Stimulated activated CD8-positive, alpha-beta memory T cell treated with anti-CD3 and anti-CD28 coated beads, Interleukin-4, amount 100 ng/mL, for 4 hours (primary cell): ENCODE results near the gene METTL24.
"Not testable (repeated sequence)": the region's sequence is repeated elsewhere in the genome, so short reads cannot be mapped to it uniquely, and the experiment has no call there.

Source experiments
- DNase-seq, 2 donors: peaks; one replicate each; pipeline ENCODE4 v3.0.0-alpha.2; 2020; ENCODE audit warnings: low read depth in 2 of 2, low spot score in 1 of 2

The METTL24 gene

DNA sequence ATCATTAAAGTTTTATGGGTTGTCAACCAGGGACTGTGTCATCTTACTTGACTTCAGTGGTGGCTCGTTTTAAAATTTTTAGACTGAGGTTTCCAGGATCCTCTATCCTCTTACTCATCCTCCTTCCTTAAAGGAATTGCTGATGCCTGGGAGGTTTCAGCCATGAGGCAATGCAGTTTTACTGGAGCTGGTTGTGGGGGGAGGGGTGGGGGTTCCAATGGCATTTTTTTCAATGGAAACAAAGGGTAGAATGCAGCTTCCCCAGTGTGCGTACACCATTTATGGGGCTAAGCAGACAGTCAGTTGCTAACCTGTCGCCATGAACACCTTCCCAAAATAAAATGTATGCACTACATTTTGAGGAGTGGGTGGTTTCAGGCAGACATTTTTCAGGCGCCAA lies 88.0 kb downstream of the METTL24 start:
- no peak for DNase-seq

DNA sequence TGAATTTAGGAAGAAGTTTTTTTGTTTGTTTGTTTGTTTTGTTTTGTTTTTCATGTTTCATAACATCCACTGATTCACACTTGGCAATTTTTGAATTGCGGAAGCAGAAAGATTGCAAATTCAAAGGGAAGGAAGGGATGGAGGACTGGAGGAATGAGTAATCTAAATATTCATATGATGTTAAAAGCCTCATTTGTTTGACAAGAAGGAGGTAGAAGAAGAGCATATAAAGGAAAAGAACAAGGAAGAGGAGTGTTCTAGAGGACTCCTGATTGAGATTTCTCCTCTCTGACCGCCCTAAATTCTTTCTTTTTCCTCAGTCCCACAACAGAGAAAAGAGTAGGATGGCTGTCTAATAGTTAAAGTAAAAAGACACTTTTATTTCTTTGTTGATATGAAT lies 88.5 kb downstream of the METTL24 start:
- DNase-seq: no peak

DNA sequence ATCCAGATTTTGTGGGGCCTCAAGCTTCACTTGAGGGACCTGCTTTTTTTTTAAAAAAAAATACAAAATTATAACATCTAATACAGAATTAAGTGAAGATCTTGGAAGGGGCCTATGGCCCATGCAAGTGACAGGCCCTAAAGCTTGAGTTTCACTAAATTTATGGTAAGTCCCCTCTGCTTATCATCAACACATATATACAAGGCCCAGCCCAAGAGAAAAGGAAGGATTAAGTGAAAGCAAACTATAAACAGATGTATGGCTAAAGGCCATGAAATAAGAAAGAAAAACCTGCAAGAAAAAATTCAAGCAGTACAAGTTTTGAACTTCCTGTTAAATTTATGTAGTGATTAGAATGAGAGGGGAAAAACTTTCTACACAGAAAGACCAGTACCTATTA lies 91.2 kb downstream of the METTL24 start:
- no peak for DNase-seq

DNA sequence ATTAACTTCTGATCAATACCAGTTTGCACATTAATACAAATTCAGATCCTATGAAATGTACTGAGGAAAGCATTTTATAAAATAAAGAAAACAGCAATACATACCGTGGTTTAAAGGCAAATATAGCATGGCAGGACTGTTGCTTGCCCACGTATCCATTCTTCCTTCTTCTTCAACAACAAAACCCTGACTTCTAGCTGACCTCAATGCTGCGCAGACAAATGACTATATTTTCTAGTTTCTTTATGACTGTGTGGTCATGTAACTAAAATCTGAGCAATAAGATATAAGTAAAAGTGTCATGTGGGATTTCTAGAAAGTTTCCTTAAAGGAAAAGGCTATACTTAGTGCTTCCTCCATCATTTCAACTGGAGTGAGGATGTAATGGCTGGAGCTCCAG lies 92.9 kb downstream of the METTL24 start:
- no peak for DNase-seq

DNA sequence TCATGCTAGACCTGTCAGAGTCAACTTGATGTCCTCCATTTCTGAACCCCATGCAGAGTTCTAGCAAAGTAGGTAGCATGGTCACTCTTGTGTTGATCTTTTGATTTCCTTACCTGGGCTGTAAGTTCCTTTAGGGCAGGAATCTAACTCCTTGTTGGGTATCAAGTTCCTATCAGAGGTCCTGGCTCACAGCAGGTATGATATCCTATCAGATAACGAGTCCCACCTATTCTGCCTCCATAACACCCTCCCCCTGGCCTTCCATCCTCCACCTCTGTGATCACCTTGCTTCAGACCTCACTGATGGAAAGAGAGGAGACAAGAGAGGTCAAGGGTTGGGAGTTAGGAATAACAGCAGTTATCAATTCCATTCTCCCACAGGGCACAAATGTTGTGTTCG lies 101.8 kb downstream of the METTL24 start:
- no peak for DNase-seq

DNA sequence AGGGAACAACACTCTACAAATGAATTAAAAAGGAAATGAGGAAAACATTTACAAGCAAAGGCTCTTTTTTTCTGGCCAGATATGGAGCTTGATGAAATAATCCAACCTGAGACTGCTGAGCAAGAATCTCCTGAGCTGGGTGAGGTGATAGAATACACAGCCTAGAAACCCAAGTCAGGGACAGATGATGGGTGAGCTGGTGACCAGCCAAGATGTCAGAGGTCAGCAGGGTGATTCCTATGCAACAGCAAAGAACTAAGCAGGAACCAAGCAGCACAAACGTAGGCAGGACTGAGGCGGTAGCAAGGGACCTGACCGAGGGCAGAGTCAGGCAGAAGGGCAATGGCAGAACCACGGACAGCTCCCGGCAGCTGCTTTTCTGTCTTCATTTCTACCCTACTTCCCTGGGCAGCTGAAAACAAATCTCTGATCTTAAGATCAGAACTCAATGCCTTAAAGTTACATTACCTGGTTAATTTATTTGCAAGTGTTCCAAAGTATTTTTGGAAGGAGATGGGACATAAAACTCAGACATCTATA lies 102.9 kb downstream of the METTL24 start:
- no peak for DNase-seq

DNA sequence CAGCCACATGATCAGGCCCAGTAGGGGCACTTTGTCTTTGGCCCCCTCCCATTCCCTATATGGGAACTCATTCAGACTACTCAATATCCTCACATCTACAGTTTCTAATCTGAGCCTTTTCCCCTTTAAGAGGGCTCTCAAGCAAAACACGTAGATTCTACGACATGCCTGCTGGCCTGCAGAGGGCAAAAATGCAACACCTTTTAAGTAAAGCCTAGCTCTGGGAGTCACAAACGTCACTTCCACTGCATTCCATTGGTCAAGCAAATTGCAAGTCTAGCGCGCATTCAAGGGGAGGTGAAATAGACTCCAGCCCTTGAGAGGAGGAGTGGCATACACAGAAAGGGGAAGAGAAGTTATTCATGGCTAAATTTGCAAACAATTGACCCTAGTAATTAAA lies 107.3 kb downstream of the METTL24 start:
- no peak for DNase-seq

DNA sequence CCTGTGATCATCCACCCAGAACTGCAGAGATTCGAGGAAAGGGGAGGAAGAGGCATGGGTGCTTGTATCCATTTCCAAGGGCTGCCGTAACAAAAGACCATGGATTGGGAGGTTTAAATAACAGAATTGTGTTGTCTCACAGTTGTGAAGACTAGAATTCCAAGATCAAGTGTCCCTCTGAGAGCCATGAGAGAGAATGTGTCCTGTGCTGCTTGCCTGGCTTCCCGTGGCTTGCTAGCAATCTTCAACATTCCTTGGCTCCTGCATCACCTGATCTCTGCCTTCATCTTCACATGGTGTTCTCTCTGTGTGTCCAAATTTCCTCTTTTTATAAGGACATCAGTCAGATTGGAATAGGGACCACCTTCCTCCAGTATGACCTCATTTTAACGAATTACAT lies 108.1 kb downstream of the METTL24 start:
- no peak for DNase-seq

DNA sequence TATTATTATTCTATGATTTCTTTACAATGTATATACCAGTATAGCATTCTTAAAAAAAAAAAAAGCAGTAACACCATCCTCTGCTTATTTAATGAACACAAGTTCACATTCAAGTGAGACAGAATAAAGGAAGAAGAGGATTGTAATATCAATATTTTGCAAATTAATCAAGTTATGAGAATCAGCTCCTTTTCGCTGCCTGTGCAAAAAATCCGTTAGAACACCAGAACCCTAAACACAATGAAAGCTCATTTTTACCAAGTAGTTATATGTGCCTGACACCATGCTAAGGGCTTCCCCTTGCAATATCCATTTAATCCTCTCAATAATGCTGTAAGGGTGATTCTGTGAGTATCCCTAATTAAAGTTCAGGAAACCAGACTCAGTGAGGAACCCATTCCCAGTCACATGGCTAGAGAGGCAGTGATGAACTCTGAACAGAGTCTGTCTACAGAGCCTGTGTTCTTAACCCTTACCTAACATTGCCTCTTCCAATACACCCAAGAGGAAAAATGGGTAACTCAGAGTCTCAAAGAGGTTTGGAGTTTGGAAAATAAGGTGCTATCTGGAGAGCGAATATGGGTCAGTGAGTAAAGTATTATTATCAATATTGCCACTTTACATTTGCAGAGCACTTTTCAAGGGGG lies 111.1 kb downstream of the METTL24 start:
- no peak for DNase-seq

DNA sequence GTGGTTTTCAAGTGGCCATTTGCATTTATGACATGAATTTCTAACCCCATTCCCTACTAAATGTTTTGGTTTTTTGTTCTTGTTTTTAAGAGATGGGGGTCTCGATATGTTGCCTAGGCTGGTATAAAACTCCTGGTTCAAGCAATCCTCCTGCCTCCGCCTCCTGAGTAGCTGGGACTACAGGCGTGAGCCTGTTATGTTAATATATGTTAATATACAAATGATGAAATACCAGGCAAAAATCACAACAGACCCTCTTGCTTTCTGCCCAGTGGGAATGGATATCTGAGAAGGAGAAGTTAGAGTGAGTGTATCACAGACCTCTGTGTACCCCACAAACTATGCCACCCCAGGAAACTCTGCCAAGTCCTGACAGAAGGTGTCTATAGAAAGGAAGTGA lies 111.8 kb downstream of the METTL24 start:
- DNase-seq: no peak

DNA sequence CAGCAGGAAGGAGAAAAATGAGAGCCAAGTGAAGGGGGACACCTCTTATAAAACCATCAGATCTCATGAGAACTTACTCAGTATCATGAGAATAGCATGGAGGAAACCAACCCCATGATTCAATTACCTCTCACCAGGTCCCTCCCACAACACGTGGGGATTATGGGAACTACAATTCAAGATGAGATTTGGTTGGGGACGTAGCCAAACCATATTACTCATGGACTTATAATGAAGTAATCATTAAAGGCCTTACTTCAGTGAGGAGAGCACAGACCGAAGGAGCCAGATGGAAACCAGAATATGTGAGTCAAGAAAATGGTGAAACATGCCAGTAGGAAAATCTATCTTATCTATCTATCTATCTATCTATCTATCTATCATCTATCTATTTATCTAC lies 113.5 kb downstream of the METTL24 start:
- not testable (repeated sequence) for DNase-seq

DNA sequence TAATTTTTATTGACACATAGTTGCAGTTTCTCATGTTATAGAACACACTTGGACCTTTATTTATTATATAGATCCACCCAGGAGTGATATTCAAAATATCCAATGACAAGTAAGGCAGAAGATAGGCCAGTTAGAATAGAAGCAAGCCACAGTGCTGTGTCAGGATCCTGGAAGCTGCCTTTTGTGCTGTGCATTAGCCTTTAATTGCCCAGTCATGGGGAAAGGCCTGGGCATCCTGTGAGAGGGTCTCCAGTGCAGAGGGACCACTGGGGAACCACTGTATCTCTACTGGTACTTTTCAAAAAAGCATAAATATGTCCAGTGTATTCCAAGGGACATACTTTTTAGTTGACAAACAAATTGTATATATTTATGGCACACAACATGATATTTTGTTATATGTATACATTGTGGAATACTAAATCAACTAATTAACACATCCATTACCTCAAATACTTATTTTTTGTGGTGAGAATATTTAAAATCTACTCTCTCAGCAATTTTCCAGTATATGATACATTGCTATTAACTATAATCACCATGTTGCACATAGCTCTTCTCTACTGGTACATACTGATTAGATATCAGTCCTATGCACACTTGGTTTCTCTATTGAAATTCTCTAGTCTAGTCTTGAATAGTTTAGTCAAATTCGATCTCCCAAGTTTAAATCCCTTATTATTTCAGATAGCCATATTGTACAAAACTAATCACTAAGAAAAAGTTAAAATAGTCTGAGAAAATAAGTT lies 118.4 kb downstream of the METTL24 start:
- no peak for DNase-seq

DNA sequence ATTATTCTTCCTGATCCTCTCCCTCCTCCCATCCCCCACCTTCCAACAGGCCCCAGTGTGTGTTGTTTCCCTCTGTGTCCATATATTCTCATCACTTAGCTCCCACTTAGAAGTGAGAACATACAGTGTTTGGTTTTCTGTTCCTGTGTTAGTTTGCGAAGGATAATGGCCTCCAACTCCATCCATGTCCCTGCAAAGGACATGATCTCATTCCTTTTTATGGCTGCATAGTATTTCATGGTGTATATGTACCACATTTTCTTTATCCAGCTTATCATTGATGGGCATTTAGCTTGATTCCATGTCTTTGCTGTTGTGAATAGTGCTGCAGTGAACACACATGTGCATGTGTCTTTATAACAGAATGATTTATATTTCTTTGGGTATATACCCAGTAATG lies 122.1 kb downstream of the METTL24 start:
- DNase-seq: not testable (repeated sequence)

DNA sequence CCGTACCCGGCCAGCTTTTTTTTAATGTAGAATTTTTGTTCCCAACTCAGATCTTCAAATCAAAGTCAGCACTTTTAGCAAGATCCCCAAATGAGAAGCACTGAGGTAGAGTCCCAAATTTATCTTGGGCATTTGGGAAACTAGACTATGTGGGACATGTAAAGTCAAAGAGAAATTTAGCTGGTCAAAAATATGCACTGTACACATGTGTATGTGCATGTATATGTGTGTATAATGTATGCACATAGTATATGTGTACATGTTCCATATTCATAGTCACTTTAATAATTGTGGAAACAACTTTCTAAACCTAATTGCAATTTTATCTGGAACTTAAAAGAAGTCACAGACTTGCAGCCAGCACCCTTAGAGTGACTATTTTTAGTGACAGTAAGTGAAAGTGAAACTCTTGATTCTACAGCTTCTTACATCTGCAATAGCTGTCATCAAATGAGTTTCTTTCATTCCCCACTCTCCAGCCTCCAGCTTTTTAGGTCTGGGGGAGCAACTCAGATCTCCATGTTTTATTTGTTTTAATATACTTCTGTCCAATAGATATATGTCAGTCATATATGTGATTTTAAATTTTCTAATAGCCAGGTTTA lies 124.3 kb downstream of the METTL24 start:
- DNase-seq: no peak

DNA sequence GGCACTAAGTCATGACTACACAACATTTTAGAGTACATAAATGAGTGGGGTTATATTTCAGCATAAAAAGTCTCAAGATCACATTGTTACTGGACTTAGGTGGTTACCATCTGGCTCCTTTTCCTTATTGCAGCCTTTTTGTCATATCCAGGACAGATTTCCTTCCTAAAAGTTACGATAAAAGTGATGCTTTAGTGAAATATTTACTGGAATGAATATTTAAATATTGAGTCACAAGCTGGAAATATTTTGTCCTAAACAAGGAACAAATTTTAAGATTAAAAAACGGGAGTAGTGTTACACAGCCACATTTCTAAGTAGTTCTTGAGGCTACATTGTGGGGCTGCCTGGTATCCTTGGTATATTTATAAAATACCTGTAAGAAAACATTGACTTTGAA lies 125.7 kb downstream of the METTL24 start:
- no peak for DNase-seq

DNA sequence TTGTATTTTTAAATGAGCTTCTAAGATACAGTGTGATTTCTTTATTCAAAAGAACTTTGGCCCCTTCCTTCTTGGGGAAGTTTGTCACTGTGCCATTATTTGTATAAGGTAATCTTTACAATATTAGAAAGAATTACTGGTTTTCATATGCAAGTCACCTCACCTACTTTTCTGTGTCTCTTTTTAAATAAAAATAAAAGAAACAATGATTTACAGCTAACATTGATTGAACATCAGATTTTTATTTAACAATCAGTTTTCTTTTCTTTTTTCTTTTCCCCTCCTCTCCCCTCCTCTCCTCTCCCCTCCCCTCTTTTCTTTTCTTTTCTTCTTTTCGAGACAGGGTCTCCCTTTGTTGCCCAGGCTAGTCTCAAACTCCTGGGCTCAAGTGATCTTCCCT lies 131.9 kb downstream of the METTL24 start:
- DNase-seq: no peak

DNA sequence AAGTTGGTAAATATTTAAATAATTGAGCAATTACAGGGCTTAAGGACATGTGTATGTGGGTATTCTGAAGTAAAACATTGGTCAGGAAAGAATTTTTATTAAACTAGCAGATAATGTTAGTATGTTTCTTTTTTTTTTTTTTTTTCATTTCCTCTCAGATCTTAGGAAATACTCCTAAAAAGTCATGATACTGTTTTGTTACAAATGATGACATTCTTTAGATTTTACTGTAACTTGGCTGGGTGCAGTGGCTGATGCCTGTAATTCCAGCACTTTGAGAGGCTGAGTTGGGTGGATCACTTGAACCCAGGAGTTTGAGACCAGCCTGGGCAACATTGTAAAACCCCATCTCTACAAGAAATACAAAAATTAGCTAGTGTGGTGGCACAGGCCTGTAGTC lies 136.4 kb downstream of the METTL24 start:
- DNase-seq: no peak

DNA sequence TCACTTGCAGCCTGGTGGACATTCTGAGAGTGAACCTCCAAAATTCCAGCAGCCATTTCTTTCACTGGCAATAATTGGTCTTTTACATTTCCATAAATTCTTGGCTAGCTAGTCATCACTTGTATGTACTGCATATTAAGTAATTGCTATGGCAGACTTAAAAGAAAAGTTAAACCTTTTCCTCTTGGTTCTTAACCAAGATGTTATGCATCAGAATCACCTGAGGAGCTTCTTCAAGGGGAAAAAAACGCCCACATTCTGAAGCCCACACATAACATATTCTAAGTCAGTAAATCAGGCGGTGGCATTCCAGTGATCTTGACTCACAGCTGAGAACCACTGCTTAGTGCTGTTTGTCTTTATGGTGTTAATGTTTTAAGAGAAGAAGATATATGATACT lies 140.9 kb downstream of the METTL24 start:
- no peak for DNase-seq

DNA sequence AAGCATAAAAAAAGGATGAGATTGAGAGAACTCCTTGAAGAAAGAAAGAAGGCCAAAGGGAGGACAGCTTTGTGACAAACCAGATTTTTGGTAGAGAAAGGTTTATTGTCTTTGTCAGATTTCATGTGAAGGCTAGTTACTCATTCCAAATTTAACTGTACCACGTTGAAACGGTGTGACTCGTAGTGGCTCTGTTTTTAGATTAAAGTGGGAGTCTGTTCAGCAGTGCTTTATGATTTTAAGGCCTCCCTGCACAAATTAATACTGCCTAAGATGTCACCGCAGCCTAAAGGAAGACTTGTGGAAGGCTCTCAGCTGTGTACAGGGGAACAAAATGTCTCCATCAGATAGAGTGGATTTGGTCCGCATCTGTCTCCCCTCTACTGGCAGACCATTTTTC lies 142.0 kb downstream of the METTL24 start:
- no peak for DNase-seq

DNA sequence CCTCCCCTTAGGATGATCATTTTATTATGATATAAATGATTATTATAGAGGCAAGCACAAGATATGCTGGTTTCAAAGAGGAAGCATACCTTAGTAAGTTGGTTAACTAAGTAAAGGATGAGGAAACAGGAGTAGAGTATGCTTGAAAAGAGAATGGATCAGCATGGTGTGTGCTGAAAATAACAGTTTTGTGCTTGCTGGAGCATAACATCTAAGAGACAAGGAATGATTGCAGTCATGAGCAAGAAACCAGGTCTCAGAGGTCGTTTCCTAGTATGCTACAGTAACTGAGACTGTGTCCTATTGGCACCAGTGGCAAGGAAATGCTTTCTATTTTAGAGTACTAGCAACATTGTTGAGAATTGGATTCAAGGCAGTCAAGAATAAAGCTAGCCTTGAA lies 143.8 kb downstream of the METTL24 start:
- DNase-seq: no peak

DNA sequence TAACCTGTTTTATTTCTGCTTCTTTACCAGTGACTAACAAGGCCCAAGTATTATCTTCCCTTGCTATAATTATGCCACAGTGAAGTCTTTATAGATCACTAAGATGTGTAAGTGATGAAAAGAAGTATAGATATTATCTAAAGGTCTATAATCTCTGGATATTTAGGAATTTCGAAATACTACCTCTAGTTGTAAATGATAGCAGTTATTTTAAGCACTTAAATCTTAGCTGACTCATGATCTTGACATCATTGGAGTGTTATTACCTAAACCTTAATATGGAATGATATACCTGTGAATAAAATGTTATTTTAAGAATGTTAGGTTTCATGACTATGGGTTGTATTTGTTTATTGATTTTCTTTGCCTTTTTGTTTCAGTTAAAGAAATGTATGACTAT lies 146.4 kb downstream of the METTL24 start:
- no peak for DNase-seq

DNA sequence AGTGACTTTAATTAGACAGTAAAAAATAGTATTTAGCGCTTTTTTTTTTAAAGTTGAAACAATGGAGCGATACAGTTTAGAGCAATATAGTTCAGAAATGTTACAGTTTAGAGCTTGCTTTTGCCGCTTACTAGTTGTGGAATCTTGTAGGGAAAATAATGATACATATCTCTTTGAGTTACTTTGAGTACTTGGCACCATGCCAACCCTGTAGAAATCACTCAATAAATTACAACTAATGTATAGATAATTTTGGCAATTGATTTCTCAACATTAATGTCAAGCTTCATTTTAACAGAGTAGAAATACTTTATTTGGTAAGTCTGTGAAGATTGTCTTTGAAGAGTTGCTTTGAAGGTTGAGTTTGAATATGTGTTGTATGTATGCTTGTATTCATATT lies 150.5 kb downstream of the METTL24 start:
- no peak for DNase-seq
